ENCODE measurements around the gene DEPDC4. TPM values are rescaled to one million over a fixed set of nuclear protein-coding genes. Genes with fewer than 3 reads are reported as not detected.

Gene DEPDC4
- total and polyA plus RNA-seq, 2 of the 13 experiments (the other 11 are each of a cell fraction or from before 2014, with no cell fraction given): 2.2 to 5.7 TPM

GRCh38 chr12:100266585-100266834, 369 bp downstream of the DEPDC4 start (continued):
- 0 out of 2 replicates have a peak, but pooled peaks have one; percentile 2 for TF ChIP-seq ZSCAN5A (CRISPR knock-in tag; IDR thresholded peaks at IDR 0.05; ENCODE audit: borderline replicate concordance)
- TF ChIP-seq ZMAT3 (CRISPR knock-in tag; conservative IDR thresholded peaks at IDR 0.05): no peak
- peak; percentile 26; the same call in 1 of the 2 replicates for TF ChIP-seq ZNF652 (CRISPR knock-in tag; IDR thresholded peaks at IDR 0.05; ENCODE audit: borderline replicate concordance, low read depth)
- TF ChIP-seq CAMTA2 (CRISPR knock-in tag; IDR thresholded peaks at IDR 0.05; ENCODE audit: borderline replicate concordance): 0 out of 2 replicates have a peak, but pooled peaks have one; percentile 18
- peak; percentile 46; the same call in 1 of the 2 replicates for TF ChIP-seq PHF20 (CRISPR knock-in tag; IDR thresholded peaks at IDR 0.05)
- 0 out of 2 replicates have a peak, but pooled peaks have one; percentile 14 for TF ChIP-seq ZIK1 (CRISPR knock-in tag; IDR thresholded peaks at IDR 0.05; ENCODE audit: borderline replicate concordance, low read depth)
- peak; percentile 7; the same call in 1 of the 2 replicates for TF ChIP-seq YEATS4 (CRISPR knock-in tag; IDR thresholded peaks at IDR 0.05; ENCODE audit: borderline replicate concordance)
- 0 out of 2 replicates have a peak, but pooled peaks have one; percentile 27 for TF ChIP-seq KLF15 (CRISPR knock-in tag; IDR thresholded peaks at IDR 0.05; ENCODE audit: borderline replicate concordance)
- TF ChIP-seq ERF (CRISPR knock-in tag; IDR thresholded peaks at IDR 0.05): peak; percentile 13; the same call in 1 of the 2 replicates
- TF ChIP-seq RFX1 (IDR thresholded peaks at IDR 0.05): no peak
- no peak for TF ChIP-seq ISX (CRISPR knock-in tag; conservative IDR thresholded peaks at IDR 0.05)
- TF ChIP-seq ZNF777 (CRISPR knock-in tag; IDR thresholded peaks at IDR 0.05): peak; percentile 13; the same call in 1 of the 2 replicates
- TF ChIP-seq MED8 (CRISPR knock-in tag; IDR thresholded peaks at IDR 0.05; ENCODE audit: insufficient replicate concordance): no peak
- no peak for TF ChIP-seq STAT6 (CRISPR knock-in tag; IDR thresholded peaks at IDR 0.05; ENCODE audit: borderline replicate concordance)
- no peak for TF ChIP-seq PREB (CRISPR knock-in tag; IDR thresholded peaks at IDR 0.05)
- TF ChIP-seq EP300 (IDR thresholded peaks at IDR 0.05; ENCODE audit: low read depth in 2 of 2, low read length in 2 of 2): no peak
- TF ChIP-seq EP300 (CRISPR knock-in tag; IDR thresholded peaks at IDR 0.05; ENCODE audit: borderline replicate concordance): no peak
